Muscle layer of duodenum (tissue), 2 donors: Measurements from ENCODE around the gene IL12B.
"Not testable (repeated sequence)": the region's sequence is repeated elsewhere in the genome, so short reads cannot be mapped to it uniquely, and the experiment has no call there.

ENCODE experiments used
- H3K27ac ChIP-seq: one replicate; pipeline ENCODE4 v1.7.0; 2013; ENCODE audit warnings: mild to moderate bottlenecking, low read length
- H3K27me3 ChIP-seq: one replicate; pipeline ENCODE4 v1.7.0; 2013; ENCODE audit warnings: low read depth, mild to moderate bottlenecking, control low read depth, low read length
- H3K36me3 ChIP-seq, 2 donors: one replicate each; pipeline ENCODE4 v1.7.0; 2013; ENCODE audit warnings: low read length in 2 of 2, control low read depth in 1 of 2, mild to moderate bottlenecking in 1 of 2; ENCODE audit not compliant: insufficient read depth in 2 of 2, control insufficient read depth in 1 of 2
- H3K4me1 ChIP-seq, 2 donors: one replicate each; pipeline ENCODE4 v1.7.0; 2013; ENCODE audit warnings: low read length in 2 of 2, mild to moderate bottlenecking in 2 of 2, control low read depth in 1 of 2, moderate library complexity in 1 of 2; ENCODE audit not compliant: insufficient read depth in 2 of 2, control insufficient read depth in 1 of 2
- H3K4me3 ChIP-seq, 2 donors: one replicate each; pipeline ENCODE4 v1.7.0; 2013; ENCODE audit warnings: low read length in 2 of 2, low read depth in 1 of 2, mild to moderate bottlenecking in 1 of 2
- H3K9me3 ChIP-seq, 2 donors: one replicate each; pipeline ENCODE4 v1.7.0; 2013; ENCODE audit warnings: low read length in 2 of 2, control low read depth in 1 of 2, mild to moderate bottlenecking in 1 of 2; ENCODE audit not compliant: control insufficient read depth in 1 of 2
- donor health status: healthy.

Gene IL12B

DNA sequence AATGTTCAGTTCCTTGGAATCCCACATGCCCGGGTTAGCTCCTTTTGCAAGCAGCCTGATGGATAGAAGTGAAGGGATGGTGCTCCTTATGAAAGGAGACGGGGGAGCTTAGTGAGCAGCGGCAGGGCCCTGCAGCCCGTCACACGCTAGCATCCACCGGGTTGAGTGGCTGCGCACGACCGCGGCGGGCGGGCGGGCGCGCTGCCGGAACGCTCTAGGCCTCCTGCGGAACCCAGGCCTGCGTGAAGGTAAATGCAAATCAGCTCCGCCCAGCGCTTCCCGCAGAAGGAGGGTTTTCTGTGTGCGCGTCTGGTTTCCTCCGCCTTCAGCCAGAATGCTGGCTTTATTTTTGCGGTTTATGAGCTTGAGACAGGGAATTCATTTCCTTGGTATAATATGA lies 19.8 kb downstream of the IL12B start:
- H3K36me3 ChIP-seq: no peaks in the 10 kb centered on the region
- H3K9me3 ChIP-seq: no peaks in the 10 kb centered on the region
- H3K27ac ChIP-seq: no peak overlapping the region
- H3K27me3 ChIP-seq: peaks cover 6% of the 10 kb centered on the region
- H3K4me3 ChIP-seq: no peak overlapping the region
- H3K4me1 ChIP-seq: no peaks in the 10 kb centered on the region

- H3K4me3 ChIP-seq: no peak overlapping the region
Observed at GRCh38 chr5:159309689-159310433, 20.4 kb downstream of the IL12B start.

GRCh38 chr5:159304961-159305595 lies 25.2 kb downstream of the IL12B start:
- no peak overlapping the region for H3K4me3 ChIP-seq
- H3K4me1 ChIP-seq: no peaks in the 10 kb centered on the region
- H3K27me3 ChIP-seq: peaks cover 6% of the 10 kb centered on the region
- H3K36me3 ChIP-seq: no peaks in the 10 kb centered on the region
- H3K27ac ChIP-seq: no peak overlapping the region
- peaks cover 0 to 6% of the 10 kb centered on the region in 2 donors for H3K9me3 ChIP-seq

More at GRCh38 chr5:159309689-159310433, 20.4 kb downstream of the IL12B start:
- H3K36me3 ChIP-seq: no peaks in the 10 kb centered on the region
- H3K9me3 ChIP-seq: no peaks in the 10 kb centered on the region
- no peak overlapping the region for H3K27ac ChIP-seq
- H3K4me1 ChIP-seq: no peaks in the 10 kb centered on the region
- peaks cover 6% of the 10 kb centered on the region for H3K27me3 ChIP-seq

GRCh38 chr5:159303286-159303685 lies 27.0 kb downstream of the IL12B start:
- Histone ChIP-seq H3K4me3 (no peak overlapping the region), H3K27me3 (no peaks in the 10 kb centered on the region), H3K4me1 (no peaks in the 10 kb centered on the region), H3K27ac (no peak overlapping the region), H3K36me3 (no peaks in the 10 kb centered on the region), H3K9me3 (peaks cover 0 to 9% of the 10 kb centered on the region in 2 donors)

- not testable (repeated sequence) for H3K4me3 ChIP-seq, H3K36me3 ChIP-seq, H3K4me1 ChIP-seq, H3K27me3 ChIP-seq, H3K27ac ChIP-seq
- peaks cover 0 to 12% of the 10 kb centered on the region in 2 donors for H3K9me3 ChIP-seq
Observed at GRCh38 chr5:159301929-159302860, 28.1 kb downstream of the IL12B start.

DNA sequence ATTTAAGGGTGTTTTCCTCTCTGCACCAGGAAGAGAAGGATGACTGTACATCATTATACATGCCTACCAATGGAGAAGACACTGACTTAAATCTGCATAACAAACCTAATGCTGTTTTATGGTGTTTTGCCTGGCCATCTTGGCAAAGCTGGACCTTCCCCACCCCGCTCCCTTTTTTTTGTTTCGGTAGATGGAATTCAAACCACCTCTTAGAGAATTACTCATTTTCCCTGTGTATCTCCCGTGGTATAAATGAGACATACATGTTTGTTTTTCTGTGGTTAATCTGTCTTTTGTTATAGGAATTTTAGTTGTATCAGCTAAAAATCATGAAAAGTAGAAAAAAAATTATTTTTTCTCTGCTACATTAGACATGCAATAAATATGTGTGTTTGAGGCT lies 28.8 kb downstream of the IL12B start:
- Histone ChIP-seq H3K36me3 (no peaks in the 10 kb centered on the region), H3K27me3 (no peaks in the 10 kb centered on the region), H3K9me3 (peaks cover 0 to 12% of the 10 kb centered on the region in 2 donors), H3K4me1 (no peaks in the 10 kb centered on the region), H3K27ac (no peak overlapping the region), H3K4me3 (no peak overlapping the region)

- not testable (repeated sequence) for H3K36me3 ChIP-seq, H3K4me3 ChIP-seq, H3K4me1 ChIP-seq, H3K27me3 ChIP-seq, H3K27ac ChIP-seq
- H3K9me3 ChIP-seq: peaks cover 0 to 12% of the 10 kb centered on the region in 2 donors
Observed at GRCh38 chr5:159297300-159297699, 33.0 kb downstream of the IL12B start.

GRCh38 chr5:159294921-159295320 lies 35.4 kb downstream of the IL12B start:
- H3K9me3 ChIP-seq: peaks cover 0 to 6% of the 10 kb centered on the region in 2 donors
- no peak overlapping the region for H3K27ac ChIP-seq
- no peaks in the 10 kb centered on the region for H3K36me3 ChIP-seq
- H3K27me3 ChIP-seq: no peaks in the 10 kb centered on the region
- no peaks in the 10 kb centered on the region for H3K4me1 ChIP-seq
- H3K4me3 ChIP-seq: no peak overlapping the region

DNA sequence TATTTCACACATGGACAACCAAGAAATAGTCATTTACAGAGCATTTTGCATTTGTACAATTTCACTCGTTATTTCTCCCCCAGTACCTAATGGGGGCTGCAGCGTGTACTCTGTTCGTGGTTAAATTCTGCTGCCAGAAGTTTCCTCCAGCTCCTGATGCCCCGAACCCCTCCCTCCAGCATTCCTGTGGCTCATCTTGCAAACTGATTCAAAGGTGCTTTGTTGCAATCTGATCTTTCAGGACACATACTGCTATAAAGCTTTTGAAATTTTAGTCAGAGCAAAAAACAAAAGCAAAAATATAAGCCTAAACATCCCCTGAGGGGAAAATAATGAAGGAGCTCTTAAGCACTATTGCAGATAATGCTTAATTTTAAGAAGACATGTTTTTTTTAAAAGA lies 39.5 kb downstream of the IL12B start:
- Histone ChIP-seq H3K36me3 (no peaks in the 10 kb centered on the region), H3K27me3 (no peaks in the 10 kb centered on the region), H3K4me3 (no peak overlapping the region), H3K27ac (no peak overlapping the region), H3K9me3 (no peaks in the 10 kb centered on the region), H3K4me1 (no peaks in the 10 kb centered on the region)

- Histone ChIP-seq H3K4me3 (no peak overlapping the region), H3K27me3 (no peaks in the 10 kb centered on the region), H3K9me3 (no peaks in the 10 kb centered on the region), H3K36me3 (peaks cover 6 to 15% of the 10 kb centered on the region in 2 donors), H3K4me1 (no peaks in the 10 kb centered on the region), H3K27ac (no peak overlapping the region)
Observed at GRCh38 chr5:159286420-159287035, 43.8 kb downstream of the IL12B start.

DNA sequence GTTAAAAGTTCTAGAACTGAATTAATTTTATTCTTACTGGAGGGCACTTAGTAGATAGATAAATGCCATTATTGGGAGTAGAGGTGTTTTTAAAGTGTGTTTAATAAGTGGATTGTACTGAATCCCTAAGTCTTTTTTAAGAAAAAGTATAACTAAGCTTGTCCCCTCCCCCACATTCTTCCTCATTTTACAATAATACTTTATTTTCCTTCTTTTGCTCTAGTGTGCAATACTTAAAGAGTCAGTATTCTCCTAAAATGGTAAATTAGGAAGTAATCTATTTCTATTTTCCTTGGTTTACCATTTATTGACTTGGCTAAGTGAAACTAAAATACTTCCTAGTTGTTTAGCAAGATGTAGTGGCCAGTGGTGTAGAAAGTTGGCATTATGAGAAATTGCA lies 55.6 kb downstream of the IL12B start:
- Histone ChIP-seq H3K27ac (no peak overlapping the region), H3K36me3 (peaks cover 30 to 44% of the 10 kb centered on the region in 2 donors), H3K4me3 (no peak overlapping the region)

More for the DNA sequence above, 55.6 kb downstream of the IL12B start:
- H3K9me3 ChIP-seq: no peaks in the 10 kb centered on the region
- no peaks in the 10 kb centered on the region for H3K4me1 ChIP-seq
- no peaks in the 10 kb centered on the region for H3K27me3 ChIP-seq
